HG03520 (cell line): ENCODE measurements around the gene NKAP.

Source experiments
- ATAC-seq: cut with Tn5 transposase; IDR thresholded peaks from one replicate; pipeline ENCODE4 v1.9.1; 2021; ENCODE audit warnings: mild to moderate bottlenecking, moderate library complexity; ENCODE audit not compliant: unreplicated experiment

Gene NKAP

GRCh38 chrX:119871599-119872395, 71.8 kb downstream of the NKAP start, which contains the start of the genes NDUFA1 and RNF113A:
Gene NDUFA1 (plus strand): TSS chrX:119871832. CDS start chrX:119871912, 80 bp downstream.
Gene RNF113A (minus strand): TSS chrX:119871733. CDS start chrX:119871613, 120 bp downstream.
- peak; percentile 86 for ATAC-seq

- peak; percentile 20 for ATAC-seq
These were observed 72.3 kb downstream of the NKAP start for GRCh38 chrX:119871245-119871598.
